Neuronal stem cell (in vitro differentiated cells): ENCODE results near the gene RIT2.

Experiments
- DNase-seq: peaks from one replicate; pipeline ENCODE4 v3.0.0-alpha.2; 2013; ENCODE audit warnings: low spot score
- H2AFZ ChIP-seq: one replicate; pipeline ENCODE4 v1.6.1; 2013; ENCODE audit warnings: mild to moderate bottlenecking, low read length, inconsistent platforms
- H2AK5ac ChIP-seq: 2 replicates; pipeline ENCODE4 v1.6.1; 2013; ENCODE audit warnings: low read depth, mild to moderate bottlenecking, inconsistent platforms, low read length, moderate library complexity, mixed read lengths
- H2BK120ac ChIP-seq: 2 replicates; pipeline ENCODE4 v1.6.1; 2013; ENCODE audit warnings: low read depth, mild to moderate bottlenecking, inconsistent platforms, low read length, moderate library complexity, mixed read lengths
- H2BK12ac ChIP-seq: one replicate; pipeline ENCODE4 v1.6.1; 2013; ENCODE audit warnings: low read length, inconsistent platforms
- H2BK15ac ChIP-seq: 2 replicates; pipeline ENCODE4 v1.6.1; 2013; ENCODE audit warnings: mild to moderate bottlenecking, low read length, inconsistent platforms, mixed read lengths
- H2BK5ac ChIP-seq: one replicate; pipeline ENCODE4 v1.6.1; 2013; ENCODE audit warnings: inconsistent platforms, mild to moderate bottlenecking, low read length, moderate library complexity
- H3K14ac ChIP-seq: one replicate; pipeline ENCODE4 v1.6.1; 2013; ENCODE audit warnings: low read length, inconsistent platforms
- H3K18ac ChIP-seq: 2 replicates; pipeline ENCODE4 v1.6.1; 2013; ENCODE audit warnings: low read length, inconsistent platforms
- H3K23ac ChIP-seq: 2 replicates; pipeline ENCODE4 v1.6.1; 2013; ENCODE audit warnings: low read depth, mild to moderate bottlenecking, mixed read lengths, low read length, inconsistent platforms; ENCODE audit not compliant: poor library complexity
- H3K27ac ChIP-seq: replicated peaks from 3 replicates; pipeline ENCODE4 v1.5.1; 2013; ENCODE audit warnings: low read length, inconsistent platforms
- H3K27me3 ChIP-seq, 3 experiments: 2 replicates each; pipeline ENCODE4 v1.6.1; 2013; ENCODE audit warnings: low read length in 3 of 3, mild to moderate bottlenecking in 2 of 3, inconsistent platforms in 1 of 3, low read depth in 1 of 3, mixed read lengths in 1 of 3, moderate library complexity in 1 of 3; ENCODE audit not compliant: control insufficient read depth in 3 of 3, insufficient read depth in 3 of 3
- H3K36me3 ChIP-seq, 2 donors: replicated peaks in 1 of 2; 2 replicates each; pipeline ENCODE4 v1.6.1; 2013; ENCODE audit warnings: low read length in 2 of 2; ENCODE audit not compliant: control insufficient read depth in 2 of 2, insufficient read depth in 2 of 2
- H3K4ac ChIP-seq: 2 replicates; pipeline ENCODE4 v1.6.1; 2013; ENCODE audit warnings: inconsistent platforms, mild to moderate bottlenecking, low read length, moderate library complexity
- H3K4me1 ChIP-seq, 2 donors: 1 replicate in 1 of 2; 2 replicates in 1 of 2; pipeline ENCODE4 v1.6.1; 2013; ENCODE audit warnings: low read length in 2 of 2, low read depth in 1 of 2; ENCODE audit not compliant: control insufficient read depth in 2 of 2, insufficient read depth in 1 of 2
- H3K4me2 ChIP-seq: one replicate; pipeline ENCODE4 v1.6.1; 2013; ENCODE audit warnings: mild to moderate bottlenecking, low read length, inconsistent platforms; ENCODE audit not compliant: insufficient read depth, poor library complexity, severe bottlenecking
- H3K4me3 ChIP-seq, 2 donors: 2 replicates each; pipeline ENCODE4 v1.5.1; 2013; ENCODE audit warnings: low read length in 2 of 2, mild to moderate bottlenecking in 2 of 2, inconsistent platforms in 1 of 2, moderate library complexity in 1 of 2
- H3K79me1 ChIP-seq: one replicate; pipeline ENCODE4 v1.6.1; 2013; ENCODE audit warnings: low read depth, mild to moderate bottlenecking, inconsistent platforms, low read length, moderate library complexity
- H3K9ac ChIP-seq: one replicate; pipeline ENCODE4 v1.6.1; 2013; ENCODE audit warnings: mild to moderate bottlenecking, low read depth, low read length, inconsistent platforms; ENCODE audit not compliant: poor library complexity
- H3K9me3 ChIP-seq, 2 donors: replicated peaks in 1 of 2; 2 replicates each; pipeline versions ENCODE3 to v1.6.1; 2013; ENCODE audit warnings: low read length in 2 of 2, mild to moderate bottlenecking in 2 of 2, inconsistent platforms in 1 of 2, low read depth in 1 of 2, mixed read lengths in 1 of 2, moderate library complexity in 1 of 2; ENCODE audit not compliant: control insufficient read depth in 2 of 2, insufficient read depth in 1 of 2
- H4K8ac ChIP-seq: one replicate; pipeline ENCODE4 v1.6.1; 2013; ENCODE audit warnings: low read depth, mild to moderate bottlenecking, inconsistent platforms, low read length, moderate library complexity
- H4K91ac ChIP-seq: one replicate; pipeline ENCODE4 v1.6.1; 2013; ENCODE audit warnings: low read length, low read depth, mild to moderate bottlenecking, inconsistent platforms; ENCODE audit not compliant: poor library complexity
- WGBS, 2 donors: extraction: QIAGEN DNeasy Blood & Tissue Kit; methylation state at CpG; one replicate each; pipeline ENCODE4 v1.1.7; 2013; ENCODE audit warnings: missing lambda C conversion rate in 2 of 2, mixed read lengths in 1 of 2; ENCODE audit not compliant: insufficient read length in 2 of 2, insufficient replicate concordance in 1 of 2; ENCODE audit errors: extremely low coverage in 2 of 2; 5-methylcytosine and 5-hydroxymethylcytosine counted together

RIT2 gene

GRCh38 chr18:43010611-43011010, 104.9 kb downstream of the RIT2 start:
- Histone ChIP-seq H3K27me3 (no peaks in the 10 kb centered on the region), H3K4me2 (no peak overlapping the region), H3K23ac (no peak overlapping the region), H2AFZ (no peak overlapping the region), H3K9me3 (no peaks in the 10 kb centered on the region), H2BK5ac (no peak overlapping the region), H3K14ac (no peak overlapping the region), H3K4me1 (no peaks in the 10 kb centered on the region), H2BK15ac (no peak overlapping the region), H3K36me3 (no peaks in the 10 kb centered on the region), H3K4me3 (no peak overlapping the region), H3K18ac (no peak overlapping the region), H2BK12ac (no peak overlapping the region), H3K27ac (no peak overlapping the region), H3K4ac (no peak overlapping the region), H4K91ac (no peak overlapping the region), H2AK5ac (no peak overlapping the region), H3K79me1 (no peaks in the 10 kb centered on the region), H3K9ac (no peak overlapping the region), H2BK120ac (no peak overlapping the region), H4K8ac (no peak overlapping the region)
- no CpG with 5 or more reads among the region's 1 CpG for WGBS, 2 donors
- no peak for DNase-seq

GRCh38 chr18:43009674-43010073, 105.8 kb downstream of the RIT2 start:
- no peak overlapping the region for H3K23ac ChIP-seq
- H2BK5ac ChIP-seq, result no peak overlapping the region
- H3K9me3 ChIP-seq, result no peaks in the 10 kb centered on the region
- H3K27me3 ChIP-seq, result no peaks in the 10 kb centered on the region
- no peak overlapping the region for H2AK5ac ChIP-seq
- no peak overlapping the region for H4K91ac ChIP-seq
- no peak overlapping the region for H4K8ac ChIP-seq
- no peaks in the 10 kb centered on the region for H3K36me3 ChIP-seq
- no peak for DNase-seq
- no peak overlapping the region for H3K18ac ChIP-seq
- H3K4ac ChIP-seq, result no peak overlapping the region
- WGBS, 2 donors, result no CpG with 5 or more reads among the region's 5 CpGs
- no peak overlapping the region for H2BK120ac ChIP-seq
- no peak overlapping the region for H3K4me2 ChIP-seq
- no peak overlapping the region for H3K27ac ChIP-seq
- no peaks in the 10 kb centered on the region for H3K4me1 ChIP-seq
- H3K79me1 ChIP-seq, result no peaks in the 10 kb centered on the region
- H3K4me3 ChIP-seq, result no peak overlapping the region
- no peak overlapping the region for H3K9ac ChIP-seq
- H2AFZ ChIP-seq, result no peak overlapping the region
- no peak overlapping the region for H2BK12ac ChIP-seq
- H2BK15ac ChIP-seq, result no peak overlapping the region
- H3K14ac ChIP-seq, result no peak overlapping the region

- no peak overlapping the region for H3K4me2 ChIP-seq
- no peak overlapping the region for H2AFZ ChIP-seq
- H3K36me3 ChIP-seq, result no peaks in the 10 kb centered on the region
- no peak overlapping the region for H2BK5ac ChIP-seq
- WGBS, 2 donors, result no CpG with 5 or more reads among the region's 2 CpGs
- no peak overlapping the region for H3K4ac ChIP-seq
- H2BK15ac ChIP-seq, result no peak overlapping the region
- H3K27me3 ChIP-seq, result no peaks in the 10 kb centered on the region
- H3K9ac ChIP-seq, result no peak overlapping the region
- H2BK120ac ChIP-seq, result no peak overlapping the region
- no peak overlapping the region for H3K4me3 ChIP-seq
- H3K27ac ChIP-seq, result no peak overlapping the region
- no peak for DNase-seq
- H3K14ac ChIP-seq, result no peak overlapping the region
- H3K23ac ChIP-seq, result no peak overlapping the region
- no peaks in the 10 kb centered on the region for H3K79me1 ChIP-seq
- no peak overlapping the region for H3K18ac ChIP-seq
- H4K8ac ChIP-seq, result no peak overlapping the region
- no peaks in the 10 kb centered on the region for H3K9me3 ChIP-seq
- no peaks in the 10 kb centered on the region for H3K4me1 ChIP-seq
- no peak overlapping the region for H2BK12ac ChIP-seq
- H4K91ac ChIP-seq, result no peak overlapping the region
- no peak overlapping the region for H2AK5ac ChIP-seq
Observed at GRCh38 chr18:43007365-43007764, 108.1 kb downstream of the RIT2 start.

- Histone ChIP-seq H3K23ac (no peak overlapping the region), H3K14ac (no peak overlapping the region), H3K18ac (no peak overlapping the region), H4K8ac (no peak overlapping the region), H3K27ac (no peak overlapping the region), H2BK120ac (no peak overlapping the region), H3K79me1 (no peaks in the 10 kb centered on the region), H3K4me3 (no peak overlapping the region), H2AFZ (no peak overlapping the region), H3K4ac (no peak overlapping the region), H2BK12ac (no peak overlapping the region), H3K4me1 (no peaks in the 10 kb centered on the region), H3K9ac (no peak overlapping the region), H2BK5ac (no peak overlapping the region), H4K91ac (no peak overlapping the region), H2AK5ac (no peak overlapping the region), H2BK15ac (no peak overlapping the region), H3K9me3 (no peaks in the 10 kb centered on the region), H3K4me2 (no peak overlapping the region), H3K36me3 (no peaks in the 10 kb centered on the region), H3K27me3 (no peaks in the 10 kb centered on the region)
- no CpG with 5 or more reads among the region's 1 CpG for WGBS, 2 donors
- DNase-seq, result no peak
Observed at GRCh38 chr18:43004421-43004820, 111.1 kb downstream of the RIT2 start.
